Smooth muscle cell (in vitro differentiated cells): ENCODE results near the gene PIR. TPM values are rescaled to one million over a fixed set of nuclear protein-coding genes. Genes with fewer than 3 reads are reported as not detected.

Source experiments
- DNase-seq: peaks from one replicate; lab custom pipeline; 2025; ENCODE audit not compliant: unreplicated experiment; lab: John Stamatoyannopoulos, UW
- H2AFZ ChIP-seq: fragments of 200-600 bp; sonication (generic); 2 replicates; pipeline ENCODE4 v1.6.0; 2016; ENCODE audit warnings: antibody characterized with exemption, low read depth, mild to moderate bottlenecking
- H3F3A ChIP-seq: fragments of 200-600 bp; sonication (generic); 2 replicates; pipeline ENCODE4 v1.6.0; 2017; ENCODE audit warnings: antibody characterized with exemption, low read depth
- H3K27ac ChIP-seq: fragments of 200-600 bp; sonication (generic); 2 replicates; pipeline ENCODE4 v1.5.1; 2016; ENCODE audit warnings: low read depth, mild to moderate bottlenecking
- H3K27me3 ChIP-seq: fragments of 200-600 bp; sonication (generic); 2 replicates; pipeline ENCODE4 v1.6.1; 2016; ENCODE audit warnings: low read depth, mild to moderate bottlenecking
- H3K36me3 ChIP-seq: fragments of 200-600 bp; sonication (generic); 2 replicates; pipeline ENCODE4 v1.5.1; 2016; ENCODE audit warnings: low read depth
- H3K4me1 ChIP-seq: fragments of 200-600 bp; sonication (generic); 2 replicates; pipeline ENCODE4 v1.5.1; 2016; ENCODE audit warnings: low read depth
- H3K4me2 ChIP-seq: fragments of 200-600 bp; sonication (generic); 2 replicates; pipeline ENCODE4 v1.6.0; 2016; ENCODE audit warnings: mild to moderate bottlenecking
- H3K4me3 ChIP-seq: fragments of 200-600 bp; sonication (generic); 2 replicates; pipeline ENCODE4 v1.5.1; 2016; ENCODE audit warnings: mild to moderate bottlenecking
- H3K79me2 ChIP-seq: fragments of 200-600 bp; sonication (generic); 2 replicates; pipeline ENCODE4 v1.6.0; 2016; ENCODE audit warnings: low read depth, mild to moderate bottlenecking
- H3K9ac ChIP-seq: fragments of 200-600 bp; sonication (generic); 2 replicates; pipeline ENCODE4 v1.6.0; 2016; ENCODE audit warnings: low read depth
- H3K9me3 ChIP-seq: fragments of 200-600 bp; sonication (generic); replicated peaks from 2 replicates; pipeline ENCODE4 v1.5.1; 2016; ENCODE audit warnings: low read depth
- H4K20me1 ChIP-seq: fragments of 200-600 bp; sonication (generic); 2 replicates; pipeline ENCODE4 v1.6.0; 2016; ENCODE audit warnings: low read depth
- CTCF ChIP-seq: fragments of 200-600 bp; sonication (generic); IDR thresholded peaks from 2 replicates; pipeline ENCODE4 v1.5.1; 2017; ENCODE audit warnings: borderline replicate concordance, mild to moderate bottlenecking, antibody characterized with exemption; ENCODE audit not compliant: insufficient read depth, poor library complexity, severe bottlenecking
- WGBS: methylation state at CpG from one replicate; pipeline ENCODE4 v1.1.7; 2016; ENCODE audit warnings: low lambda C conversion rate; 5-methylcytosine and 5-hydroxymethylcytosine counted together
- polyA plus RNA-seq: library from polyadenylated mRNA; unstranded; fragments of >200 nt; fragmentation: Nextera tagmentation; extraction: Ambion mirVana; gene quantifications from 2 replicates; pipeline ENCODE4 v1.2.1, GENCODE V29; 2016
- total RNA-seq: library from RNA; depleted of rRNA; stranded (reverse); fragments of >200 nt; gene quantifications from 2 replicates; pipeline ENCODE4 v1.2.3, GENCODE V29; 2014

Gene PIR
- total and polyA plus RNA-seq, 2 experiments from 2014 or later = 9.3 to 14.3 TPM

- H3K27me3 ChIP-seq = no peaks in the 10 kb centered on the region
- H3K79me2 ChIP-seq = no peaks in the 10 kb centered on the region
- no peak for TF ChIP-seq CTCF
- no peak overlapping the region for H3K4me3 ChIP-seq
- no peaks in the 10 kb centered on the region for H4K20me1 ChIP-seq
- no peaks in the 10 kb centered on the region for H3K36me3 ChIP-seq
- no peaks in the 10 kb centered on the region for H3K4me1 ChIP-seq
- no peak for DNase-seq
- no peak overlapping the region for H3K4me2 ChIP-seq
- H3F3A ChIP-seq = no peaks in the 10 kb centered on the region
- no peak overlapping the region for H3K9ac ChIP-seq
- H3K27ac ChIP-seq = no peak overlapping the region
- H2AFZ ChIP-seq = no peak overlapping the region
- WGBS = 97% methylated on average over 9 of the region's 9 CpGs
- no peaks in the 10 kb centered on the region for H3K9me3 ChIP-seq
Measured at GRCh38 chrX:15501506-15501905, 8.4 kb upstream of the PIR start.

GRCh38 chrX:15500497-15500966 is 7.4 kb upstream of the PIR start, which contains the start of gene BMX:
Gene BMX, plus strand, starts transcription at chrX:15500807. Its CDS starts 7,547 bp downstream, at chrX:15508354.
- no peak for DNase-seq
- Histone ChIP-seq H3K36me3 (no peaks in the 10 kb centered on the region), H2AFZ (no peak within 1 kb of the TSS), H3K4me3 (no peak within 1 kb of the TSS), H3K4me1 (no peaks in the 10 kb centered on the region), H3K27ac (no peak within 1 kb of the TSS), H3K9ac (no peak within 1 kb of the TSS), H3K9me3 (no peaks in the 10 kb centered on the region), H4K20me1 (no peaks in the 10 kb centered on the region), H3F3A (no peaks in the 10 kb centered on the region), H3K79me2 (no peaks in the 10 kb centered on the region), H3K27me3 (no peaks in the 10 kb centered on the region), H3K4me2 (no peak within 1 kb of the TSS)
- no peak for TF ChIP-seq CTCF
- 88% methylated on average over 18 of the region's 18 CpGs for WGBS

- H3K27ac ChIP-seq = no peak overlapping the region
- H3K4me2 ChIP-seq = no peak overlapping the region
- H3K27me3 ChIP-seq = no peaks in the 10 kb centered on the region
- no peaks in the 10 kb centered on the region for H3K79me2 ChIP-seq
- no peaks in the 10 kb centered on the region for H3K4me1 ChIP-seq
- H3F3A ChIP-seq = no peaks in the 10 kb centered on the region
- no peaks in the 10 kb centered on the region for H4K20me1 ChIP-seq
- no peaks in the 10 kb centered on the region for H3K9me3 ChIP-seq
- no peak overlapping the region for H3K9ac ChIP-seq
- no peak overlapping the region for H2AFZ ChIP-seq
- no peak for DNase-seq
- H3K36me3 ChIP-seq = no peaks in the 10 kb centered on the region
- WGBS = 89% methylated on average over 3 of the region's 3 CpGs
- TF ChIP-seq CTCF = no peak
- H3K4me3 ChIP-seq = no peak overlapping the region
Measured at GRCh38 chrX:15499976-15500375, 6.8 kb upstream of the PIR start.

- no peak for DNase-seq
- Histone ChIP-seq H3K27ac (no peak overlapping the region), H3K9me3 (no peaks in the 10 kb centered on the region), H3K36me3 (no peaks in the 10 kb centered on the region), H3K9ac (no peak overlapping the region), H4K20me1 (no peaks in the 10 kb centered on the region), H3K4me1 (no peaks in the 10 kb centered on the region), H3K4me2 (no peak overlapping the region), H2AFZ (no peak overlapping the region), H3K4me3 (no peak overlapping the region), H3K79me2 (no peaks in the 10 kb centered on the region), H3K27me3 (no peaks in the 10 kb centered on the region), H3F3A (peaks cover 3% of the 10 kb centered on the region)
- 82% methylated on average over 2 of the region's 2 CpGs for WGBS
- TF ChIP-seq CTCF = no peak
Measured at GRCh38 chrX:15498741-15499140, 5.6 kb upstream of the PIR start.
